ENCODE results near the gene ARL13B.

The ARL13B gene

DNA sequence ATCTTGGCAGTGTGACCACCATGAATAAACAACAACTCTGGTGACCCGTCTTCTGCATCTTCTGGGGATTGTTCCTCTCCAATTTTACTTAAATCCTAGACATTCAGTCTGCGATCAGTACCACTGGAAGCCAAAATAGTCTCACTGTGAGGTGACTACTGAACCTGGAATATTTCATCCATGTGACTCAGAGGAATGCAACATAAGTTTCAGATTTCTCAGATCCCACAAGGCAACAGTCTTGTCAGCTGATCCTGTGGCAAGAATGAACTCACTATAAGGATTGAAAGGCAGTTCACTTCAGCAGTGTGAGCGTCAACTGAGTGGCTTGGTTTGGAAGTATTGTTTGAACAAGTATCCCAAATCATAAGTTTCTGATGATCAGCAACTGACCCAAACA, 96.1 kb downstream of the ARL13B start:
- no peak for TF ChIP-seq FOXM1 (IDR thresholded peaks at IDR 0.05; ENCODE audit: borderline replicate concordance, low read depth)
- no peak for TF ChIP-seq TCF12 (IDR thresholded peaks at IDR 0.05; ENCODE audit: low read depth)

DNA sequence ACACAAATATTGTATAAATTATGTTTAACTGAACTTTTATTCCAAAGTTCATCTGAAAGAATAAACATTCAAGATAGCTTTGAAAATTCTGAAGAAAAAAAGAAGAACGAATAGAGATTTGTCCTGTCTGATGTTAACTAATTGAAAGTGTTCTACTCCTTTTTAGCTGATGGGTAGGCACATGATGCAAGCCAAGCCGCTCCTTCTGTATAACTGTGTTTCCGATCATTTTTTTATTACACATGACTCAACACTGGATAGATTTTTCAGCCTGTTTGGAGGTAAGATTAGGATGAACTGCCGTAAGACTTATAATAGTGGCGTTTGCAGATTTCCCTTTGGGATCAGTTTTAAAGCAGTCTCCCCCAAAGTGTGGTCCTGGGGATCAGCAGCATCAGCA, 101.9 kb downstream of the ARL13B start:
- TF ChIP-seq FOXM1 (IDR thresholded peaks at IDR 0.05; ENCODE audit: borderline replicate concordance, low read depth): no peak
- no peak for TF ChIP-seq CREB1 (IDR thresholded peaks at IDR 0.05; ENCODE audit: low read depth)
- no peak for TF ChIP-seq TEAD4 (IDR thresholded peaks at IDR 0.05)
- no peak for TF ChIP-seq NFIC (IDR thresholded peaks at IDR 0.05)
- no peak for TF ChIP-seq TAF1 (IDR thresholded peaks at IDR 0.05; ENCODE audit: low read depth)
- TF ChIP-seq EP300 (IDR thresholded peaks at IDR 0.05; ENCODE audit: borderline replicate concordance): no peak
- TF ChIP-seq CEBPB (IDR thresholded peaks at IDR 0.05): no peak
- no peak for TF ChIP-seq TCF12 (IDR thresholded peaks at IDR 0.05; ENCODE audit: low read depth)
- TF ChIP-seq ZBTB7A (IDR thresholded peaks at IDR 0.05; ENCODE audit: low read depth): no peak
- TF ChIP-seq, protein P1, sequence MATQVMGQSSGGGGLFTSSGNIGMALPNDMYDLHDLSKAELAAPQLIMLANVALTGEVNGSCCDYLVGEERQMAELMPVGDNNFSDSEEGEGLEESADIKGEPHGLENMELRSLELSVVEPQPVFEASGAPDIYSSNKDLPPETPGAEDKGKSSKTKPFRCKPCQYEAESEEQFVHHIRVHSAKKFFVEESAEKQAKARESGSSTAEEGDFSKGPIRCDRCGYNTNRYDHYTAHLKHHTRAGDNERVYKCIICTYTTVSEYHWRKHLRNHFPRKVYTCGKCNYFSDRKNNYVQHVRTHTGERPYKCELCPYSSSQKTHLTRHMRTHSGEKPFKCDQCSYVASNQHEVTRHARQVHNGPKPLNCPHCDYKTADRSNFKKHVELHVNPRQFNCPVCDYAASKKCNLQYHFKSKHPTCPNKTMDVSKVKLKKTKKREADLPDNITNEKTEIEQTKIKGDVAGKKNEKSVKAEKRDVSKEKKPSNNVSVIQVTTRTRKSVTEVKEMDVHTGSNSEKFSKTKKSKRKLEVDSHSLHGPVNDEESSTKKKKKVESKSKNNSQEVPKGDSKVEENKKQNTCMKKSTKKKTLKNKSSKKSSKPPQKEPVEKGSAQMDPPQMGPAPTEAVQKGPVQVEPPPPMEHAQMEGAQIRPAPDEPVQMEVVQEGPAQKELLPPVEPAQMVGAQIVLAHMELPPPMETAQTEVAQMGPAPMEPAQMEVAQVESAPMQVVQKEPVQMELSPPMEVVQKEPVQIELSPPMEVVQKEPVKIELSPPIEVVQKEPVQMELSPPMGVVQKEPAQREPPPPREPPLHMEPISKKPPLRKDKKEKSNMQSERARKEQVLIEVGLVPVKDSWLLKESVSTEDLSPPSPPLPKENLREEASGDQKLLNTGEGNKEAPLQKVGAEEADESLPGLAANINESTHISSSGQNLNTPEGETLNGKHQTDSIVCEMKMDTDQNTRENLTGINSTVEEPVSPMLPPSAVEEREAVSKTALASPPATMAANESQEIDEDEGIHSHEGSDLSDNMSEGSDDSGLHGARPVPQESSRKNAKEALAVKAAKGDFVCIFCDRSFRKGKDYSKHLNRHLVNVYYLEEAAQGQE (IDR thresholded peaks at IDR 0.05; ENCODE audit: low read depth): no peak
- TF ChIP-seq, protein P2, sequence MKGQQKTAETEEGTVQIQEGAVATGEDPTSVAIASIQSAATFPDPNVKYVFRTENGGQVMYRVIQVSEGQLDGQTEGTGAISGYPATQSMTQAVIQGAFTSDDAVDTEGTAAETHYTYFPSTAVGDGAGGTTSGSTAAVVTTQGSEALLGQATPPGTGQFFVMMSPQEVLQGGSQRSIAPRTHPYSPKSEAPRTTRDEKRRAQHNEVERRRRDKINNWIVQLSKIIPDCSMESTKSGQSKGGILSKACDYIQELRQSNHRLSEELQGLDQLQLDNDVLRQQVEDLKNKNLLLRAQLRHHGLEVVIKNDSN (IDR thresholded peaks at IDR 0.05): no peak

DNA sequence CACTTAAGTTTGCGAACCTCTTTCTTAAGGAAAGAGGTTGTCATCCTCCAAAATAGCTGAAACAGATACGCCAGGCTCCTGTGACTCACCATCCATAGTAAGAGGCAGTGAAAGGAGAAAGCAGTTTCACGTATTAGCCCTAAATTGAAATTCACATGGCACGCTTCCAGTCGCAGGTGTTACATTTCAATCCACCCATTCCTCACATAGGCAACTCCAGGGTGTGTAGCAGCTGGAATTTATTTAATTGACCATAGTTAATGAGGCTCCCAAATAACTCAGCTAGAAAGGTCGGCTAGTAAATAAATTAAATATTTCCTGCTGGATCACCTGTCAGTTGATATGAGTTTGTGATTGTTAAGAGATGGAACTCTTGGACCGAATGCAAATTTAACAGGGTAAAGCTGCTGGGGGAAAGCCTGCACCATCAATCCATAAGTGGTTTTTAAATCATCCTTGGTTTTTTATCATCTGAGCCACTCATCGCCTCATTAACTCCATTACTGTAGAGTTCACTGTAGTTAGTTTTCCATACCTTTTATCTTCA, 102.5 kb downstream of the ARL13B start:
- TF ChIP-seq, protein P2 (IDR thresholded peaks at IDR 0.05): no peak
- TF ChIP-seq, protein P3, sequence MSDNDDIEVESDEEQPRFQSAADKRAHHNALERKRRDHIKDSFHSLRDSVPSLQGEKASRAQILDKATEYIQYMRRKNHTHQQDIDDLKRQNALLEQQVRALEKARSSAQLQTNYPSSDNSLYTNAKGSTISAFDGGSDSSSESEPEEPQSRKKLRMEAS (IDR thresholded peaks at IDR 0.05): 0 out of 2 replicates have a peak, but pooled peaks have one; percentile 19
- TF ChIP-seq EP300 (IDR thresholded peaks at IDR 0.05; ENCODE audit: borderline replicate concordance) (peak; percentile 72; the same call in 1 of the 2 replicates), ZBTB7A (IDR thresholded peaks at IDR 0.05; ENCODE audit: low read depth) (no peak), TEAD4 (IDR thresholded peaks at IDR 0.05) (peak; percentile 87), CEBPB (IDR thresholded peaks at IDR 0.05) (peak; percentile 46; the same call in 1 of the 2 replicates), TAF1 (IDR thresholded peaks at IDR 0.05; ENCODE audit: low read depth) (no peak), NFIC (IDR thresholded peaks at IDR 0.05) (peak; percentile 84), EGR1 (IDR thresholded peaks at IDR 0.05) (no peak), CREB1 (IDR thresholded peaks at IDR 0.05; ENCODE audit: low read depth) (0 out of 2 replicates have a peak, but pooled peaks have one; percentile 15), YY1 (IDR thresholded peaks at IDR 0.05; ENCODE audit: low read depth) (no peak), TCF12 (IDR thresholded peaks at IDR 0.05; ENCODE audit: low read depth) (peak; percentile 86), FOXM1 (IDR thresholded peaks at IDR 0.05; ENCODE audit: borderline replicate concordance, low read depth) (0 out of 2 replicates have a peak, but pooled peaks have one; percentile 38)
- TF ChIP-seq, protein P1 (IDR thresholded peaks at IDR 0.05; ENCODE audit: low read depth): no peak

DNA sequence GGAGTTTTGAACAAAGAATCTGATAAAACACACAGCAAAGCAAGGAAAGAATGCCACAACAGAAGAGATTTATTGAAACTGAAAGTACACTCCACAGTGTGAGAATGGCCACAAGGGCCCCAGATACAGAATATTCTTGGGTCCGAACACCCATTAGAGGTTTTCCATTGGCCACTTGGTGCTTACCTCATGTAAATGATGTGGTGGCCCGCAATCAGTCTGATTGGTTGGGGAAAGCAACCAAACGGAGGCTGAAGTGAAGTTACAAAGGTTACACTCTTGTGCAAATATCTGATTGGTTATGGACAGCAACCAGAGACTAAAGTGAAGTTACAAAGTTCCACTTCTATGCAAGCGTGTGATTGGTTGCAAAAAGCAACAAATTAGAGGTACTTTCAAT, 103.3 kb downstream of the ARL13B start:
- no peak for TF ChIP-seq ZBTB7A (IDR thresholded peaks at IDR 0.05; ENCODE audit: low read depth)
- TF ChIP-seq FOXM1 (IDR thresholded peaks at IDR 0.05; ENCODE audit: borderline replicate concordance, low read depth): no peak
- no peak for TF ChIP-seq TCF12 (IDR thresholded peaks at IDR 0.05; ENCODE audit: low read depth)
- TF ChIP-seq YY1 (IDR thresholded peaks at IDR 0.05; ENCODE audit: low read depth): no peak
- TF ChIP-seq EGR1 (IDR thresholded peaks at IDR 0.05): no peak
- TF ChIP-seq NFIC (IDR thresholded peaks at IDR 0.05): no peak
- TF ChIP-seq, protein P1 (IDR thresholded peaks at IDR 0.05; ENCODE audit: low read depth): no peak
- no peak for TF ChIP-seq TEAD4 (IDR thresholded peaks at IDR 0.05)
- TF ChIP-seq, protein P3 (IDR thresholded peaks at IDR 0.05): no peak
- TF ChIP-seq EP300 (IDR thresholded peaks at IDR 0.05; ENCODE audit: borderline replicate concordance): no peak
- no peak for TF ChIP-seq CEBPB (IDR thresholded peaks at IDR 0.05)
- no peak for TF ChIP-seq RAD21 (IDR thresholded peaks at IDR 0.05; ENCODE audit: low read depth)
- TF ChIP-seq TAF1 (IDR thresholded peaks at IDR 0.05; ENCODE audit: low read depth): no peak
- TF ChIP-seq, protein P2 (IDR thresholded peaks at IDR 0.05): no peak
- no peak for TF ChIP-seq CREB1 (IDR thresholded peaks at IDR 0.05; ENCODE audit: low read depth)

All from Ishikawa (cell line).